HG02588 (cell line): Measurements from ENCODE around the gene RAB8B.

ENCODE experiments used
- ATAC-seq: cut with Tn5 transposase; IDR thresholded peaks from one replicate; pipeline ENCODE4 v1.9.1; 2021; ENCODE audit warnings: mild to moderate bottlenecking, moderate library complexity; ENCODE audit not compliant: unreplicated experiment

RAB8B gene

DNA sequence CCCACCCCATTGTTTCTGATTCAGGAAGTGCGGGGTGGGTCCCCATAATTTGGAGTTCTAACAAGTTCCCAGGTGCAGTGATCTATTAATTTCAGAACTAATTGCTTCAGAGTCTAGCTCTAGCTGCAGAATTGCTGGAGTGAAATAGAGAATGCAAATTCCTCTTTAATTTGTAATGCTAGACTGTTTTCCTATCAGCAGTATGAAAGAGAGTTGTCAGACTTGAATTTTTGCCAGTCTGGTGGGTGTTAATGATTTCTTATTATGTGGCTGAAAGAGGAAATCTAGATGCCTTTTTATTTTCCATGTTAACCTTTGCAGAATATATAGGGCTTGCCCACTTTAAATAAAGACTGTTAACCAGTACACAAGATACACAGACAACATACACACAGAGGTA, 111.7 kb downstream of the RAB8B start:
- no peak for ATAC-seq

DNA sequence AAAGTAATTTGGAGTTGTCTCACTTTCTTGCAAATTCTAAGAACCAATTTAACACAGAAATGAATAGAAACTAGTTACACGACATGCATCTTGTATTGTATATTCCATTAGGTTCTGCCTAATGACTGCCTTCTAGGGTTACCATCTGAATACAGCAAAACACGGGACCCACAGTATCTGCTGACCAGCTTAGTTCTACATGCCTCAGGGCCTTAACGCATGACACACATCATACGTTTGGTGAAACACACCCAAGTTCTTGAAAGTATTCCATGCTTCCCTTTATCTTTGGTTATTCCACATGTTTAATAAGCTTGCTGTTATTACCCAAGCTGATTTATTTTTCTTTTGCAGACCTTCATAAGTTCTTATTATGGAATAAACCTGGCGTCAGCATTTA, 115.9 kb downstream of the RAB8B start:
- ATAC-seq: no peak

DNA sequence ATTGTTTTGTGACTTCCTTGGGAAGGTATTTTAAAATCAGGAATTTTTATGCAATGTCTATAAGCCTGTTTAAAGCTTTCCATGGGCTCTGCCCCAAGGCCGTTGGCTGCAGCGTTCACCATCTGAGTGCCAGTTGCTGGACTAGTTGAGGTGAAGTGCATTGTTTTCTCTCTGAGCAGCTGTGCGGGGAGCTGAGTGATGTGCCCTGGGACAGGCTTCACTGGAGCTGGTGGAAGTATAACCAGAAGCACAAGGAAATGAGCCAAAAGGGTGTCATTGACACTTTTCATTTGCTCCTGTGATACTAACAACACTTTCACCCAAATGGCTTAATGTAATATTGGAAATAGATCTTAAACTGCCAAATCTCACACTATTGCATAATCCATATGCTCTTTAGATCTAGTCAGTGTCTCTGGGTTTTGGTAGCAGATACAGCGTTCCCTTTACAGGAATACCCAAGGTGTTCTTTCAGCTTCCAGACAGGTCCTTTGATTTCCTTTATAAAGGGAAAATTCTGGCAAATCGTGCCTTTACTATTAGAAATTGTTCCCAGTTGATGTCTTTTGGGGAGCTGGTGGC, 117.2 kb downstream of the RAB8B start:
- ATAC-seq: no peak

DNA sequence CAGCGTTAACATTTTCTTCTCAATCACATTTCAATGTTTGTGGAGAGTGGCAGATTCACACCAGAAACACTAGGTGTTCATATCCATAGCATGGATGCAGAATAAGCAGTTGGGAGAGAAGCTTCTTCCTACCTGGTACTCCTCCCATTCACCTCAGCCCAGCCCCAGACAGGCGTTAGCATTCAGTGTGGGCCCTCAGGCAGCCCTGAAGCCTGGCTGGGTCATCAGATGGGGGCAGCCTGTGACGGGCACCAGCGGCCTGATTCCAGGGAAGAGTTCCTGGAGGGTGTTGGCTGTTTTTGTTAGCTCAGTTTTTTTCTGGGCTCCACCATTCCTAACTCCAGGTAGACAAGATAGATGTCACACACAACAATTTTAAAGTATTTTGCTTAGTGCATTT, 119.1 kb downstream of the RAB8B start:
- no peak for ATAC-seq

DNA sequence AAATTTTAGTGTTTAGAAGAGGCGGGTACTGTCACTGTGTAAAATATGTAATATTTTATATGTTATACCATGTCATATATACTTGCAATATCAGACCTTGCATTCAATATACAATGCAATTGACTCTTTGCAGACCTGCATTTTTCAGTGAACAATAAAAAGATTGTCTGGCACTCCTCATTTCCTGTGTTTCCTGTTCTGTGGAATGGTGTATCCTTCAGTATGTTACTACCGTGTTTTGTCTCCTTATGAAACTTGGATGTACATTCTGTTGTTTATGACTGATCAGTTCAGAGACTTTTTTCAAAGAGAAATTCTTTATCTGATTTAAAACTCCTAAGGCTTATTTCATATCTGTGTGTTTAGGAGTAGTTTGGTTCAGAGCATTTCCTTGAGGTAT, 119.5 kb downstream of the RAB8B start:
- no peak for ATAC-seq

DNA sequence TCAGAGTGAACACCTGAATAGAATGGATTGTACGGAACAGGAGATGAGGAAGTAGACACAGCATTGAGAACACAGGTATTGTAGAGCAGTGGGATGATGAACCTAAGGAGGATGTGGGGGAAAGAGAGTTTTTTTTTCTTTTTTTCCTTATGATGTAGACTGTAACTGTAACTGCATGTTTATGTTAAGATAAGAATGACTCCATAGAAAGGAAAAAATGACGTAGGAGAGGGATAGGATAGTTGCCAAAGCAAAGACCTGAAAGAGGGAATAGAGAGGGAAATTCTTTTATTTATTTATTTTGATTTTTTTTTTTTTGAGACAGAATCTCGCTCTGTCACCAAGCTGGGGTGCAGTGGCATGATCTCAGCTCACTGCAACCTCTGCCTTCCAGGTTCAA, 121.2 kb downstream of the RAB8B start:
- no peak for ATAC-seq

DNA sequence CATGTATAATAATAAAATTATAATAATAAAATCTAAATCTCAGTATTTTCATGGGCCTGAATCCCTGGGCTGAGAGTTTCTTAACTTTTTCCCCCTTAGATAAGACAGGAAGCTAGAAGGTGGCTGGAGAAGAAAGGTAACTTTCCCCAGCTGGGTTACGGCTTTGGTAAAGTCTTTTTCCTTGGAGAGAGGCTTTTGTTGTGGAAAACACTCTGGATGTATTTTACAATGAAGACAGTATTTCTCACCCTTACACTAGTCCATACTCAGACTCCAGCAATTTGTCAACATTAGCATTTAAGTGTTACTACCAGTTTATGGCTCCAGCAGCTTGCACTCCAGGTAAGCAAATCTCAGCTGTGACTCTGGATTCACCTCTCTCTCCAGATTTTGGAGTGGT, 122.9 kb downstream of the RAB8B start:
- no peak for ATAC-seq

DNA sequence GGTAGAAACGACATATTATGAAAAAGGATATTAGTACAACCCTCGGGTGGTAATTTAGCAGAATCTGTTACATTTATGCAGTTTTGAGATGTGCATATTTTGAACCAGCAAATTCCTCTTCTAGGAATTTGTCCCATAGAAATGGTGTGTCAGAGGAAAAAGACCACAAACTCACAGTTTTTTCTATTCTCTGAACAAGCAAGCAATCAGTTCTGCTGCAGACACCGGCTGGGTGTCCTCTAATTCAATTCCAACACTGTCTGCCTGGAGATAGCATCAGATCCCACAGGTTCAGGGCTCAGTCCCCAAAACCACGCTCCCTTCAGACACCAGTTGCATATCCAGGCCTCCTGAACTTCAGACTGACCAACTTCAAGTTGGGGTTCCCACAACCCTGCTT, 124.4 kb downstream of the RAB8B start:
- no peak for ATAC-seq

DNA sequence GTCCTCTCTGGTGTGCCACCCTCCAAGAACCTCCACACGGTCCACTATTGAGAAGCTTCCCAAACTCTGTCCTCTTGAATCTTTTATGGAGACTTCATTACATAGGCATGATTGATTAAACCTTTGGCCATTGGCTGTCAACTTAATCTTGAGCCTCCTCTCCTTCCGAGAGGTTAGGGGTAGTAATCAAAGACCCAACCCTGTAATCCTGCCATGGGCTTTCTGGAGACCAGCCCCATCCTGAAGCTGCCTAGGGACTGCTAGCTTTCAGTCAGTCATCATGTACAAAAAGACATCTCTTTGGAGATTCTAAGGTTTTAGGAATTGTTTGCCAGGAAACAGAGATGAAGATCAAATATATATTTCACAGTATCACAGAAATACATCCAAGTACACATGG, 125.0 kb downstream of the RAB8B start:
- no peak for ATAC-seq
